Lower lobe of right lung (tissue), 2 donors: ENCODE data around the gene SLC13A3. TPM values are rescaled to one million over a fixed set of nuclear protein-coding genes. Genes with fewer than 3 reads are reported as not detected.

Source experiments
- ATAC-seq, 2 donors: fragments of 200-7000 bp; cut with Tn5 transposase; one replicate each; pipeline ENCODE4 v1.9.1; 2020 to 2022; ENCODE audit warnings: mild to moderate bottlenecking in 2 of 2, moderate library complexity in 2 of 2
- DNase-seq: peaks from one replicate; pipeline ENCODE4 v3.0.0-alpha.2; 2020
- H3K27ac ChIP-seq: fragments of 200-600 bp; one replicate; pipeline ENCODE4 v1.8.0; 2022
- H3K27me3 ChIP-seq: fragments of 200-600 bp; one replicate; pipeline ENCODE4 v1.8.0; 2022; ENCODE audit warnings: low read depth
- H3K36me3 ChIP-seq: fragments of 200-600 bp; one replicate; pipeline ENCODE4 v1.8.0; 2022; ENCODE audit warnings: mild to moderate bottlenecking
- H3K4me1 ChIP-seq: fragments of 200-600 bp; one replicate; pipeline ENCODE4 v1.8.0; 2022
- H3K4me3 ChIP-seq: fragments of 200-600 bp; one replicate; pipeline ENCODE4 v1.8.0; 2022; ENCODE audit warnings: mild to moderate bottlenecking
- H3K9me3 ChIP-seq: fragments of 200-600 bp; one replicate; pipeline ENCODE4 v1.8.0; 2022
- intact Hi-C: fragments of 100-400 bp; cut with DNase I; formaldehyde crosslinking; loops from one replicate; pipeline ENCODE4 v1.11.0; 2022
- total RNA-seq: library from RNA; stranded (reverse); fragmentation: NEBNext Ultra II Directional; extraction: Animal tissue kit (Norgen Biotek cat#: 25700); gene quantifications from one replicate; pipeline ENCODE4 v1.2.1, GENCODE V29; 2021
- TF ChIP-seq, protein P1 (sequence below): fragments of 200-600 bp; IDR thresholded peaks from one replicate; pipeline ENCODE4 v1.8.0; 2022; ENCODE audit warnings: antibody characterized with exemption, mild to moderate bottlenecking
- donor health status: DM: no; HTN: yes; CAD: no; lungs with severe emphysema.

The SLC13A3 gene
- total RNA-seq, 1 donor from 2014 or later, result 2.0 TPM

GRCh38 chr20:46555370-46555956, 95.8 kb downstream of the SLC13A3 start:
- TF ChIP-seq, protein P1, sequence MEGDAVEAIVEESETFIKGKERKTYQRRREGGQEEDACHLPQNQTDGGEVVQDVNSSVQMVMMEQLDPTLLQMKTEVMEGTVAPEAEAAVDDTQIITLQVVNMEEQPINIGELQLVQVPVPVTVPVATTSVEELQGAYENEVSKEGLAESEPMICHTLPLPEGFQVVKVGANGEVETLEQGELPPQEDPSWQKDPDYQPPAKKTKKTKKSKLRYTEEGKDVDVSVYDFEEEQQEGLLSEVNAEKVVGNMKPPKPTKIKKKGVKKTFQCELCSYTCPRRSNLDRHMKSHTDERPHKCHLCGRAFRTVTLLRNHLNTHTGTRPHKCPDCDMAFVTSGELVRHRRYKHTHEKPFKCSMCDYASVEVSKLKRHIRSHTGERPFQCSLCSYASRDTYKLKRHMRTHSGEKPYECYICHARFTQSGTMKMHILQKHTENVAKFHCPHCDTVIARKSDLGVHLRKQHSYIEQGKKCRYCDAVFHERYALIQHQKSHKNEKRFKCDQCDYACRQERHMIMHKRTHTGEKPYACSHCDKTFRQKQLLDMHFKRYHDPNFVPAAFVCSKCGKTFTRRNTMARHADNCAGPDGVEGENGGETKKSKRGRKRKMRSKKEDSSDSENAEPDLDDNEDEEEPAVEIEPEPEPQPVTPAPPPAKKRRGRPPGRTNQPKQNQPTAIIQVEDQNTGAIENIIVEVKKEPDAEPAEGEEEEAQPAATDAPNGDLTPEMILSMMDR, result no peak
- no peaks in the 10 kb centered on the region for H3K27me3 ChIP-seq
- intact Hi-C loops, result no loop called here
- no peak overlapping the region for H3K27ac ChIP-seq
- no peak for DNase-seq
- H3K36me3 ChIP-seq, result no peaks in the 10 kb centered on the region
- no peak overlapping the region for H3K4me3 ChIP-seq
- ATAC-seq, result no peak
- H3K4me1 ChIP-seq, result no peaks in the 10 kb centered on the region
- no peaks in the 10 kb centered on the region for H3K9me3 ChIP-seq

DNA sequence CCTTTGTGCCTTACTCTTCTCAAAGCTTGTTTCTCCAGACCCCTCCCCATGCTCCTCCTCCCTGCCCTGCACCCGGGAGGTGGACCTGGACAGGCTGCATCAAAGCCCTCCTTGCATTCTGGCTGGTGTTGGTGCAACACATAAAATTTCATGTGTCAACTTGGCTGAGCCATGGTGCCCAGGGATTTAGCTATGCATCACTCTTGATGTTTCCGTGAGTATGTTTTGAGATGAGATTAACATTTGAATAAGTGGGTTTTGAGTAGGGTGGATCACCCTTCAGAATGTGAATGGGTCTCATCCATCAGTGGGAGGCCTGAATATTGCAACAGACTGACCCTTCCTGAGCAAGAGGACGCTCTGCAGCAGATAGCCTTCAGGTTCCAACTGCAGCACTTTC, 96.4 kb downstream of the SLC13A3 start:
- H3K27me3 ChIP-seq, result no peaks in the 10 kb centered on the region
- H3K4me3 ChIP-seq, result no peak overlapping the region
- intact Hi-C loops, result no loop called here
- H3K9me3 ChIP-seq, result no peaks in the 10 kb centered on the region
- TF ChIP-seq, protein P1, result no peak
- ATAC-seq (no peak), DNase-seq (no peak)
- H3K36me3 ChIP-seq, result no peaks in the 10 kb centered on the region
- H3K27ac ChIP-seq, result no peak overlapping the region
- H3K4me1 ChIP-seq, result no peaks in the 10 kb centered on the region

DNA sequence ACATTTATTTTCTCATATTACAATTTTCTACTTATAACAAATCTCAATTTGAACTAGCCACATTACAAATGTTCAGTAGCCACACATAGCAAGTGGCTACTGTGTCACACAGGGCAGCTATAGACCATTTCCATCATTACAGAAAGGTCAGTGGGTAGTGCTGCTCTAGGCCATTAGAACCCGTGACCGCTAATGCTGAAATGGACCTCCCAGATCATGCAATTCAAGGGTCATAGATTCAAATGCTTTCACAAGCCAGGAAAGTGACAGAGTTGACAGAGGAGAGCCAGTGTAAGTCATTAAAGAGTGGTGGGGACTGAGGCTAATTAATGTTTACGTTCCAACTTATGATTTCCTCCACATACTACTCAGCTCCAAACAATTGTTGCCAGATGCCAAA, 97.3 kb downstream of the SLC13A3 start:
- H3K4me3 ChIP-seq, result no peak overlapping the region
- no peaks in the 10 kb centered on the region for H3K4me1 ChIP-seq
- TF ChIP-seq, protein P1, result no peak
- intact Hi-C loops, result no loop called here
- DNase-seq (no peak), ATAC-seq (no peak)
- no peak overlapping the region for H3K27ac ChIP-seq
- no peaks in the 10 kb centered on the region for H3K36me3 ChIP-seq
- no peaks in the 10 kb centered on the region for H3K27me3 ChIP-seq
- no peaks in the 10 kb centered on the region for H3K9me3 ChIP-seq

DNA sequence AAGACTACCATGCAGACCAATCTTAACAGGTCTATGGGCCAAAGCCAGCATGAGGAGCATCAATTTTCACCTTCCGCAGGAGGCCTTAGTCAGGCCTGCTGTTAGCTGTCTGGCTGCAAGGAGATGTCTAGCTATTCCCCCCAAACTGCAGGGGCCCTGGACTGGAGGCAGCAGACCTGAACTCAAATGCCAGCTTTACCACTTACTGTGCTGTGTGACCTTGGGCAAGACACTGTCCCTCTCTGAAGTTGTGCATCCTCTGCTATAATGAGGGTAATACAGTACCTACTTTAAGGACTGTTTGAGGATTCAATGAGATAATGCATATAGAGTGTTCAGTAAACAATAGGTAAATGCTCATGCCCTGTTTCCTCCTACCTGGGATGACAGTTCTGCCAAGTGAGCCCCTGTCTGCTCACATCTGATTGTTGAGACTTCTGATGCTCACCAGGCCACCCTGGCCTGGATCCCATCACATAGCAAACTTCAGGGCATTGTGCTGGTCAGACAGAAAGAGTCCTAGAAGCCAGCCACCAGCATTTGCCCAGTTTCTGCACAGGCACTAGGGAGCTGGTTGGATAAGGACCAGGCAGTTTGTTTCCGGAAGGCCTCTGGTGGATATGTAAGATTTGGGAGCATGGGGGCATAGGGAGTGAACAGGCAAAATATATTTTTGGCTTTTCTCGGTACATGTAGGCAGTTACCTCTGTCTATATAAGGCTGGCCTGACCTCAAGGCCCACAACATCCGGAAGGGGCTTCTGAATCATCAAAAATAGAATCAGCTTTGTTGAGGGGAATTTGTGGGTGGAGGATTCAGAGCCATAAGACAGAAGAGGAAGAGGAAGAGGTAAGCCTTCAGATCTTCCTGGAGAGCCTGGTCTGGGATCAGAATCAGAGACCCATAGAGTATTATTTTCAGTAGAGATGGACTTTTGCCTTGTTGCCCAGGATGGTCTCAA, 98.5 kb downstream of the SLC13A3 start:
- Histone ChIP-seq H3K4me1 (no peaks in the 10 kb centered on the region), H3K27me3 (peaks cover 8% of the 10 kb centered on the region), H3K4me3 (no peak overlapping the region), H3K36me3 (no peaks in the 10 kb centered on the region), H3K9me3 (no peaks in the 10 kb centered on the region), H3K27ac (no peak overlapping the region)
- intact Hi-C loops, result no loop called here
- ATAC-seq (peak in 1 of 2 donors; percentile 29), DNase-seq (no peak)
- TF ChIP-seq, protein P1, result no peak

DNA sequence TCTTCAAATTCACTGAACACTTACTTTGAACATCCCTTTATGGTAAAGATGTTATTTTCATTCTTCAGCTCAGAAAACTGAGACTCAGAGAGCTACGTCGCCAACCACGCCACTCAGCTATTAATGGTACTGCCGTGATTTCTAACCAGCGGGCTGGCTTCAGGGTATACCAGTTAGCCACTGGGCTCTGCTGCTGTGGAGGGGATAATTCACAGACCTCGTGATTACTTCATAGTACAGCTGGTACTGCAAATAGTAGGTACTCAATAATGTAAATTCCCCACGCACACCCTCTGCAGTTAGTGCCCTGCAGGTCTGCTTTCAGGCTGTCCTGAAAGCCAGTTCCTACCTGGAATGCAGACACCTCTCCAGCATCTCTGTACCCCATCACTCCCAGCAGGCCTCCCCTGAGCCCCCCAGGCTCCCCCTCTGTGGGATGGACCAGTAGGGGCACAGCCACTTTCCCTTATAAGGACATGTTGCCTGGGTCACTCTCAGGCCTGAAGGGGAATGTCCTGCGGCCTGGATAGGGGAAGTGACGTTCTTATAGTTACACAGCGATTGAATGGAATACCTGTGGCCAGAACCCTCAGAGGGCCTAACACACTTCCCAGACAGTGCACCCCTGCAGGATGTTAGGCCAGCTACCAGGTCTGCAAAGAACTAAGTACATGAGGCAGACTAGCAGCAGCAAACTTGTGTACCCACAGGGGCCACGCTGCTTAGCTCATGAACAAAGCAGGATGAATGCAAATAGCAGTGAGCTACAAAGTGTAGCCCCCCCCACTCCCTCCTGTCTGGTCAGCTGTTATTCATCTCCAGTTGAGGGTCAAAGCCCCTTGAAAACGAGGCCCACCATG, 99.5 kb downstream of the SLC13A3 start:
- intact Hi-C loops, result no loop called here
- no peak for DNase-seq
- Histone ChIP-seq H3K27ac (no peak overlapping the region), H3K36me3 (no peaks in the 10 kb centered on the region), H3K27me3 (peaks cover 11% of the 10 kb centered on the region), H3K4me1 (no peaks in the 10 kb centered on the region), H3K9me3 (no peaks in the 10 kb centered on the region), H3K4me3 (no peak overlapping the region)
- TF ChIP-seq, protein P1, result no peak
- peak in 1 of 2 donors; percentile 7 for ATAC-seq
